Activated naive CD4-positive, alpha-beta T cell (primary cell): Measurements from ENCODE around the gene CDC42BPA.
"Not testable (repeated sequence)": the region's sequence is repeated elsewhere in the genome, so short reads cannot be mapped to it uniquely, and the experiment has no call there.

Experiments used
- DNase-seq, 4 experiments: peaks; one replicate each; lab custom pipeline; 2025; lab: John Stamatoyannopoulos, UW

The CDC42BPA gene

GRCh38 chr1:227255086-227255732 lies 63.1 kb downstream of the CDC42BPA start:
- DNase-seq = no peak

GRCh38 chr1:227253065-227253464 lies 65.2 kb downstream of the CDC42BPA start:
- no peak for DNase-seq

DNA sequence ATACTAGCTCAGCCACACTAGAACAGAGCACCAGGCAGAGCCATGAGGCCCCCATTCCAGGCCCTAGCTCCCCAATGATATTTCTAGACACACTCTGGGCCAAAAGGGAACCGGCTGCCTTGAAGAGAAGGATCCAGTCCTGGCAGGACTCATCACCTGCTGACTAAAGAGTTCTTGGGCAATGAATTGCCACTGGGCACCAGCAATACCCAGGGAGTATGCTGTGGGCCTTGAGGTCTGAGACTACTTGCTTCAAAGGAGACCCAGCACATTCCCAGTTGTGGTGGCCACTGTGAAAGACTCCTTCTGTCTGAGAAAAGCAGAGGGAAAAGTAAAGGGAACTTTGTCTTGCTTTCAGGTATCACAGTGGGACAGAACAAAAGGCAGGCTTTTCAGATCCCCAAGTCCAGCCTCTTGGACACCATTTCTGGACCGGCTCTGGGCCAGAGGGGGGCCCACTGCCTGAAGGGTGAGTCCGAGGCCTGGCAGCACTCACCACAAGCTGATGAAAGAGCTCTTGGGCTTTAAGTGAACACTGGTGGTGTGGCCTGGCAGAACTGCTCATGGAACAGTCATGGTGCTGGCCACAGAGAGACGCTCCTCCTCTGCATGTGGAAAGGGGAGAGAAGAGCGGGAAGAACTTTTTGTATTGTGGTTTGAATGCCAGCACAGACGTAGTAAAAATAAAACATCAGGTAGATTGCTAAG lies 72.5 kb downstream of the CDC42BPA start:
- no peak for DNase-seq

- no peak for DNase-seq
These were observed 73.8 kb downstream of the CDC42BPA start for GRCh38 chr1:227244339-227245118.

GRCh38 chr1:227242811-227243682 lies 75.2 kb downstream of the CDC42BPA start:
- no peak for DNase-seq

DNA sequence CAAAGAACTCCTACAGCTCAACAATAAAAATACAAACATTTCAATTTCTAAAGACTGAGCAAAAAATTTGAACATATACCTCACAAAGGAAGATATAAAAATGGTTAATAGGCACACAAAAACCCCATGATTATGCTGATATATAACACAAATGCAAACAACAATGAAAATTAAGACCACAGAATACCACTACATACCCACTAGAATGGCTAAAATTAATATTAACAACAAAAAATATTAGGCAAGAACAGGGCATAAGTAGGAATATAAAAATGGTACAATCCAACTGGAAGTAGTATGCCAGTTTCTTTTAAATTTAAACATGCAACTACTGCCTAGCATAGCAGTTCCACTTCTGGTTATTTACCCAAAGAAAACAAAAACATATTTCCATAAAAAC lies 77.3 kb downstream of the CDC42BPA start:
- DNase-seq = no peak

DNA sequence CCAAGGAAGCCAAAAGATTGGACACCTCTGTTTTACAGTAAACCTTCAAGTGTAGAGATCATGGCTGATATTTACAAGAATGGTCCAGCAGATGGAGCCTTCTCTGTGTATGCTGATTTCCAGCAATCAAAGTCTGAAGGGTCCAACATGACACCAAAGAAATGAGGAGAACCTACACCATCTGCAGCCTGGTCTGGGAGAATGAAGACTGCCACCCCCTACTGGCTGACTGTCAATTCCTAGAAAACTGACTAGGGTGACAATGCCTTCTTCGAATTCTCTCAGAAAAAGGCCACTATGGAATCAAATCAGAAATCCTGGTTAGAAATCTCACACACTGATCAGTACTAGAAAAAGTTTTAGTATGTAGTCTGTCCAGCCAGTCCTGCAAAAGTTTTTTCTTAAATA lies 83.3 kb downstream of the CDC42BPA start:
- no peak for DNase-seq

DNA sequence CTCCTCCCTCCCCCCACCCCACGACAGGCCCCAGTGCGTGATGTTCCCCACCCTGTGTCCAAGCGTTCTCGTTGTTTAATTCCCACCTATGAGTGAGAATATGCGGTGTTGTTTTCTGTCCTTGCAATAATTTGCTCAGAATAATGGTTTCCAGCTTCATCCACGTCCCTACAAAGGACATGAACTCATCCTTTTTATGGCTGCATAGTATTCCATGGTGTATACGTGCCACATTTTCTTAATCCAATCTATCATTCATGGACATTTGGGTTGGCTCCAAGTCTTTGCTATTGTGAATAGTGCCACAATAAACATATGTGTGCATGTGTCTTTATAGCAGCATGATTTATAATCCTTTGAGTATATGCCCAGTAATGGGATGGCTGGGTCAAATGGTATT lies 87.2 kb downstream of the CDC42BPA start:
- not testable (repeated sequence) for DNase-seq

DNA sequence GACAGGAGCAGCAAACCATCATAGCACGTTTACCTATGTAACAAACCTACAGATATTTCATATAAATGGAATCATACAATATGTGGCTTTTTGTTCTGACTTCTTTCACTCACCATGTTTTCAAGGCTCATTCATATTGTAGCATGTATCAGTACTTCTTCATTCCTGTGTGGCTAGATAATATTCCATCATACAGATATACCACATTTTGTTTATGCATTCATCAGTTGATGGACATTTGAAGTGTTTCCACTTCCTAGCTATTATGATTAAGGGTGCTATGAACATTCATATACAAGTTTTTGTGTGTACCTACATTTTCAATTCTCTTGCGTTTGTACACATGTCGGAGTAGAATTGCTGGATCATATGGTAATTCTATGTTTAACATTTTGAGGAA lies 90.1 kb downstream of the CDC42BPA start:
- DNase-seq = no peak

DNA sequence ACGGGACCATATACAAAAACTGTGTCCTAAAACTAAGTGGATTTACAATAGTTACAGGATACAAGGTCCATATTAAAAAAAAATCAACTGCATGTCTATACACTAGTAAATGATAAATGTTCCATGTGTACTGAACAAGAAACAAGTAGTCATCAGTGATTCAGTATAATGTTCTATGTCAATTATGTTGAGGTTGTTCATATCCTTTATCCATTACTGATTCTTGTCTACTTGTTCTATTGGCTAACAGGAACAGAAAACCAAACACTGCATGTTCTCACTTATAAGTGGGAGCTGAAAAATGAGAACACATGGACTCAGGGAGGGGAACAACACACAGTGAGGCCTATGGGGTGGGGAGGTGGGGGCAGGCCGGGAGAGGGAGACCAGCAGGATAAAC lies 90.5 kb downstream of the CDC42BPA start:
- no peak for DNase-seq

- DNase-seq = no peak
These were observed 92.5 kb downstream of the CDC42BPA start for GRCh38 chr1:227225715-227226346.

DNA sequence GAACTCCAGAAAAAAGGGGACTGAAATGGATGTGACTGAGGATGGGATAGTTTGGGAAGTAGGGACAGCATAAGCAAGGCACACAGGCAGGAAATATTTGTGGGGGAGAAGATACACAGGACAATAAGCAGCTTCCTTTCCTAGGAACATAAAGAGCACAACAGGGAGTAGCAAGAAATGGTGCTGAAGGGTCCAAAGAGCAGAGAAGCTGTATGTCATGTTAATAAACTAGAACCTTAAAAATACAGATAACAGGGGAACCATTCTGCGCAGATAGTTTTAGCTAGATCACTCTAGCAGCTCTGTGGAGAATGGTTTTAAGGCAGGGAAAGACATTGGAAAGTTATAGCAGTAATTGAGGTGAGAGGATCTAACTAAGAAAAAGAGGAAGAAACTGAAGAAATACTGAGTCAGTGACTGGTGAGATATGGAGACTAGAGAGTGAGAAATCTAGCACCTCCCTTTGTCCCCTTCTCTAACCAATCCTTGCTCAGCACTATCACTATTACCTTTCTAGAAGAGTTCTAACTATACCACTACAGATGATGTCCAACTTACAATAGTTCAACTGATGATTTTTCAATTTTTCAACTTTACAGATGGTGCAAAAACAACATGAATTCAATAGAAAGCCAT lies 95.0 kb downstream of the CDC42BPA start:
- no peak for DNase-seq

DNA sequence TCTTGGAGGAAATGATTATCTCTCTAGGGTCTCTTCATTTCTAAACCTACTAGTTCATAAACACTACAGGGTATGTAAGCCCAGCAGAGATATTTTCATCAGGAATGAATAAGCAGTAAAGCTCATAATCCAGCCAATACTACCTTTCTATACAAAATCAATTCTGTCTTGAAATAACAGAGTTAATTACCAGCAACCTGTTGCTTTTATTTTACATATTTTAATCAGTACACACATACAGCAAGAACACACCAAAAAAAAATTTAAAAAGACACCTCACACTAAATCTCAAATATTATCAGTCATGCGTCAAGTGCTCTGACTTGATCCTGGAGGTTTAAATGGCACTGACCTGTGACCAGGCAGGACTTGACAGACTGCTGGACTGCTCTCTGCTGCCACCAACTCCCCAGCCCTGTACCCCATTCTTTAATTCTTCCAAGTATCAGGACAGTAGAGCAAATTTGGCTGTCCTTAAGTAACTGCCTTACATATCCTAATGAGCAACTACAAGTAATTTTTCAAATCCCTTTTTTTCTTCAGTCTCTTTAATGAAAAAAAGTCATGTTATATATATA lies 98.5 kb downstream of the CDC42BPA start:
- no peak for DNase-seq

DNA sequence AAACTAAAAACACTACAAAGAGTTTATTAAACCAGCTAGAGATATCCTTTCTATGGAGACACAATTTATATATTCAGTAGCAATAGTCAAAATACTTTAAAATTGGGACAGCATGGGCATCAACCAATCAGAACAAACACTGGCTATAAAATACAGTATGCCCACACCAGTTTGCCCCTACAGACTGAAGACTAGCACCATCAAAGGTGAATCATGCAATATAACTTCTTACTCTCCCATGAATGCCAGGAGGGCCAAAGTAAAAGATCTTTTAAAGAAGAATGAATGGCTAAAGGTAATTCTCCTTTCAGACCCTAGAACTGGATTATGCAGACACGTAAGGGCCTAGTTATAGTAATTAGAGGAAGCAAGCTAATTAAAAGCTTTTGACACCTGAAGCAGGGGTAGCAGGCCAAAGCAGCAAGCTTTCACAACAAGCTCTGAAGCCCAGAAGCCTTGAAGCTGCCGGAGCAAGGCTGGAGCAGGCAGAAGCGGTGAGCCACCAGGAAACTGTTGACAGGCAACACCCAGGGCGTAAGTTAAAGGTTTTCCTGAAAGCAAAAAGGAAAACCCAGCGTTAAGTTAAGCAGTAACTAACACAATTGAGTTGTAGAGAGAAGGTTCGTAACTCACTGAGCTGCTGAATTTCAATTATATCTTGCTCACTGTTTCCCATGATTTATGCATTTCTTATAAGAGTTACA lies 99.3 kb downstream of the CDC42BPA start:
- no peak for DNase-seq

- DNase-seq = no peak
These were observed 102.3 kb downstream of the CDC42BPA start for GRCh38 chr1:227215863-227216510.

GRCh38 chr1:227214207-227214606 lies 104.1 kb downstream of the CDC42BPA start:
- DNase-seq = no peak

DNA sequence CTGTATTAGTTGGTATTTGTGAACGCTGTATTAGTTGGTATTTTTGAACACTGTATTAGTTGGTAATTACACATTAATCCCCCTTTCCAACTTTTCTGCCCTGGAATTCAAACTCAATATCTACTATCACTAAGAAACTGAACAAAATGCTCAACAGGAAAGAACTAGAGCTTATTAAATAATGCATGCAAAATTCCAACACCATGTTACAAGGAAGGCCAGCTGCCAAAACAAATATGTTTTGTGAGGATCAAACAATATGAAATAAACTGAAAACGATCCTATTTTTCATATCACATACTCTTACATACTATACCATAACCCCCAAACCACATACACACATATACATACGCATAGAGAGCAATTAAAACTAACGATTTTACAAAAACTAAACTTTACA lies 104.9 kb downstream of the CDC42BPA start:
- no peak for DNase-seq

DNA sequence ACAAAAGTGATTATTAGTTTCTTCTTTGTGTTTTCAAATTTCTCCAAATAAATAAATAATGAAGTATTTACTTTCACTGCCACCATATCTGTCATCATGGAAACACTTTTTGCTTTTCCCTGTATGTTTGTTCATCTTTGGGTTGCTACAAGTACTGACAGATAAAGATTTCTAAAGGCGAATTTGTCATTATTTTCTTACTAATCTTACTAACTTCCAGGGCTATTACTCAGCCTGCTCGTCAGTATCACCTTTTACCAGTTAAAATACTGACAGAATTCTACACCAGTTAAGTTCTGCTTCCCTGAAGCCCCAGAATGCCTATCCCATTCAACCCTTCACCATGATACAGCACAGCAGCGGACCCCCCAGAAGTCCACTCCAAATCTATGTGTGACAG lies 106.1 kb downstream of the CDC42BPA start:
- DNase-seq = no peak

DNA sequence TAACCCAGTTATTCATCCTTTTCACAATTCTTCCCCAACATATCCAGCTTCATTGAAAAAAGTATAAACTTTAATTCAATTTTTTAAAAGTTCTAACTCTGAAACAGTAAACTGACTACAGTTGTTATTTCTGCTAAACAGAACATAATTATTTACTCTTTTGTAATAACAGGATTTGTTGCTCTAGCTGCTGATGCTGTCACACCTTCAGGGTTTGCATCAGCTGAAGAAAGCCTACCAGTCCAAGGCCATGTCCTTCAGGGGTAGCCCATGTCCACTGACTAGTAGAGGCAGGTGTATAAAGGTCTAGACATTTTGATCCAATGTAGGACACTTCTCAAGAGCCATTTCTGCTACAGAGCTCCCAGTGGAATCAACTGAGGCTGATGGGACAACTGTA lies 107.7 kb downstream of the CDC42BPA start:
- DNase-seq = no peak

DNA sequence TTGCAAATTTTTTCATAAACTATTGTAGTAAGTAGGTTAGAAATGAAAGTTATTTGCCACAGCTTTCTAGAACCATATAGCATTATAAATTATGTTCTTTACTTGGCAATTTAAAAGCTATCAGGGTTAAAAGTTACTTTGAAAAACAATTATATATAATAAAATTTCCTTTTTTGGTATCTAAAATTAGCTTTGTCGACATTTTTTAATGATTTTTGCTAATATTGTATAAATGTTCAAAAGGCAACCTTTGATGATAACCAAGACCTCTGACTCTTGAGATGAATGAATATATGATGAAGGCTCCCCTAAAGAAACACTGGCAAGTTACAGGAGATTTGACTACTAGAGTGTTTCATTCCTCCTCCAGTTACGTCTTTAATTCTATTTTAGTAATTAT lies 121.2 kb downstream of the CDC42BPA start:
- no peak for DNase-seq
